ENCODE data around the gene ARID1B. TPM values are rescaled to one million over a fixed set of nuclear protein-coding genes. Genes with fewer than 3 reads are reported as not detected.

ARID1B gene
- total RNA-seq, 1 donor from 2014 or later: 16.3 TPM

- no peak for TF ChIP-seq CTCF (IDR thresholded peaks at IDR 0.05; ENCODE audit: insufficient read depth, low read length, severe bottlenecking)
- DNase-seq (ENCODE audit: low read depth) (no peak), FAIRE-seq (no peak)
- no peak overlapping the region for H3K4me3 ChIP-seq (ENCODE audit: low read depth, low read length)
- H3K27me3 ChIP-seq (ENCODE audit: control insufficient read depth, insufficient read depth, low read length): peaks cover 6% of the 10 kb centered on the region
- H3K36me3 ChIP-seq (ENCODE audit: control insufficient read depth, insufficient read depth, low read length): no peaks in the 10 kb centered on the region
These were observed 469.8 kb downstream of the ARID1B start for GRCh38 chr6:157246771-157247484.

- Histone ChIP-seq H3K27me3 (ENCODE audit: control insufficient read depth, insufficient read depth, low read length) (peaks cover 3% of the 10 kb centered on the region), H3K36me3 (ENCODE audit: control insufficient read depth, insufficient read depth, low read length) (no peaks in the 10 kb centered on the region), H3K4me3 (ENCODE audit: low read depth, low read length) (no peak overlapping the region)
- FAIRE-seq (no peak), DNase-seq (ENCODE audit: low read depth) (no peak)
- no peak for TF ChIP-seq CTCF (IDR thresholded peaks at IDR 0.05; ENCODE audit: insufficient read depth, low read length, severe bottlenecking)
These were observed 471.1 kb downstream of the ARID1B start for GRCh38 chr6:157248264-157248663.

DNA sequence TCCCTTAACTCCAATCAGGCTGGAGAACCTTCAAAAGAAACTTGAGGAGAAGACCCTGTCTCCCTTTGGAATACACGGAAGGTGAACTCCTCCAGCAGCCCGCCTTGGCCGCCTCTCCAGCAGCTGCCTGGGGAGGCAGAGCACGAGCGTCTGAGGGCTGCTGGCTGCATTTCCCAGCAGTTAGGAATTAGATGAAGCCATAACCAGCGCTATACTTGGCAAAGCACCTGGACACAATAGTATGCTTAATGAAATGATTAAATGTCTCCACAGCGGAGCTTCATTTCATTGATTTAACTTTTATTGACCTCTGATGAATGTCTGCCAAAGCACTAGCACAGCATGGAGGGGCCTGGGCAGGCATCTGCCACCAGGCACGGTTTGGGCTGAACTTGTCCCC, 472.6 kb downstream of the ARID1B start:
- FAIRE-seq (no peak), DNase-seq (ENCODE audit: low read depth) (no peak)
- Histone ChIP-seq H3K36me3 (ENCODE audit: control insufficient read depth, insufficient read depth, low read length) (no peaks in the 10 kb centered on the region), H3K4me3 (ENCODE audit: low read depth, low read length) (no peak overlapping the region), H3K27me3 (ENCODE audit: control insufficient read depth, insufficient read depth, low read length) (peaks cover 1% of the 10 kb centered on the region)
- no peak for TF ChIP-seq CTCF (IDR thresholded peaks at IDR 0.05; ENCODE audit: insufficient read depth, low read length, severe bottlenecking)

GRCh38 chr6:157251586-157252247, 474.5 kb downstream of the ARID1B start:
- Histone ChIP-seq H3K4me3 (ENCODE audit: low read depth, low read length) (no peak overlapping the region), H3K27me3 (ENCODE audit: control insufficient read depth, insufficient read depth, low read length) (peaks cover 5% of the 10 kb centered on the region), H3K36me3 (ENCODE audit: control insufficient read depth, insufficient read depth, low read length) (no peaks in the 10 kb centered on the region)
- DNase-seq (ENCODE audit: low read depth): no peak
- no peak for FAIRE-seq
- TF ChIP-seq CTCF (IDR thresholded peaks at IDR 0.05; ENCODE audit: insufficient read depth, low read length, severe bottlenecking): no peak

GRCh38 chr6:157253017-157253416, 475.8 kb downstream of the ARID1B start:
- DNase-seq (ENCODE audit: low read depth): no peak
- no peak overlapping the region for H3K4me3 ChIP-seq (ENCODE audit: low read depth, low read length)
- TF ChIP-seq CTCF (IDR thresholded peaks at IDR 0.05; ENCODE audit: insufficient read depth, low read length, severe bottlenecking): no peak
- H3K36me3 ChIP-seq (ENCODE audit: control insufficient read depth, insufficient read depth, low read length): no peaks in the 10 kb centered on the region
- H3K27me3 ChIP-seq (ENCODE audit: control insufficient read depth, insufficient read depth, low read length): peaks cover 5% of the 10 kb centered on the region
- FAIRE-seq: peak; percentile 86
